GM18861 (cell line): Measurements from ENCODE around the gene ADAM12.
"Not testable (repeated sequence)": the region's sequence is repeated elsewhere in the genome, so short reads cannot be mapped to it uniquely, and the experiment has no call there.

Source experiments
- ATAC-seq: cut with Tn5 transposase; IDR thresholded peaks from one replicate; pipeline ENCODE4 v1.9.1; 2021; ENCODE audit not compliant: unreplicated experiment

The ADAM12 gene

DNA sequence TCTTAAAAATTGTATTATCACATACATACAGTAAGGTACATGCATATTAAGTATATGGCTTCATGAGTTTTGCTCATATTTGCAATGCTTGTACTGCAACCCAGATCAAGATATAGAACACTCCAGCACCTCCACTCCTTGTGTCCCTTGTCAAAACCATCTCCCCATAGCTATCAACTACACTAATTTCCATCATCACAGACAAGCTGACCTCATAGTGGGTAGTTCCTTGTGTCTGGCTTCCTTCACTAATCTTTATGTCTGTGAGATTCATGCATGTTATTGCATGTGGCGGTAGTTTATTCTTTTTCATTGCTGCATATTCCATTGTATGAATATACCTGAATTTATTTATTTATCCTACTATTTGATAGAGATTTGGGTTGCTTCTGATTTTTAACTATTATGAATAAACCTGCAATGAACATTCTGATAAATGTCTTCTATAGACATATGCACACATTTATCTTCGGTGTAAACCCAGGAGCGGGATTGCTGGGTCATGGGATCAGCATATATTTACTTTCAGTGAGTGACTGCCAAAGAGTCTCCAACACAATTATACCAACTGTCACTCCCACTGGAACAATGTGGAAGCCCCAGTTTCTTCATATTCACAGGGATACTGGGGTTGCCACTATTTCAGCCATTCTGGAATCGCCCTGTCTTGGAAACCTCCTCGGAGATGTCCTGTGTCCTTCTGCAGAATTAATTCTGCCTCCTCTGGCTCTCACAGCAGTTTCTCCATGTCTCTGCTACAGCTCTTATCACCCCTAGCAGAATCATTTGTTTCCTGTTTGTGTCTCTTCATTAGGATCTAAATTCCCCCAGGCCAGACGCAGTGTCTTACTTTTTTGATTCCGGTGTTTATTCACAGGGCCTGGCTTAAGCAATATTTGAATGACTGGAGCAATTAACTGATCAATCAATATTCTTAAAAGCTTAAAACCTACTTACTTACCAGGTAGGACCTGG, 14.7 kb upstream of the ADAM12 start:
- ATAC-seq = no peak

DNA sequence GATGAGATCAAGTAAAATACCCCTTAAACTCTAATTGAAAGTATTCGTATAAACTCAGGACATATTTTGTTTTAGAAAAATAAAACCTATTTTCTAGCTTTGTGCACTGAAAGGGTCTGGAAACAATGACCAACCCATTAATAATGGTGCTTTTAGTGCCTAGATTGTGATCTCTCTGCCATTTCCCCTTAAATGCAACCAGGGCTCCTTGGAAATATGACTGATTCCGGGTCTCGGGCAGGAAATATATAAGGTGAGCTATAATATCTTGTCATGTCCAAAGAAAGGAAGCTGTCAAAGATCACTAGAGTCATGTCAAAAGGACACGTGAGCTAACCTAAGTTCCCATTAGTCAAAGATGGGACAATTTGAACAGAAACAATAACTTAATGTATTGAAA, 12.4 kb upstream of the ADAM12 start:
- ATAC-seq = no peak

DNA sequence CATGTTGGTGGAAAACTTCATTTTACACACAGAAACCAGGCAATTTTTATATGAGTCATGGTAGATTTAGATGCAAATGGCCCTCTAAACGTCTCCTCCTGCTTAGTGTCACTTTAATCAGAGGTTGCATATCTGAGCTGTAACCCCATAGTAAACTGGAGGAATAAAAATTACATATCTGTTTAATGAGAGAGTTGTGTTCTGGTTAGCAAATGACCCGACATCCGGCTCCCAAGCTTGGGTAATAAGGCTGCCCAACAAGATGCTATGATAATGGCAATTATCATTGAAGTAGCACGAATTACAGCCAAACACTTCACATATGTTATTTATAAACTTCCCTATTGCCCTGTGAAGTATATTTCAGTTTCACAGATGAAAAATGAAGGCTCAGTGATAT, 10.6 kb upstream of the ADAM12 start:
- ATAC-seq = no peak

DNA sequence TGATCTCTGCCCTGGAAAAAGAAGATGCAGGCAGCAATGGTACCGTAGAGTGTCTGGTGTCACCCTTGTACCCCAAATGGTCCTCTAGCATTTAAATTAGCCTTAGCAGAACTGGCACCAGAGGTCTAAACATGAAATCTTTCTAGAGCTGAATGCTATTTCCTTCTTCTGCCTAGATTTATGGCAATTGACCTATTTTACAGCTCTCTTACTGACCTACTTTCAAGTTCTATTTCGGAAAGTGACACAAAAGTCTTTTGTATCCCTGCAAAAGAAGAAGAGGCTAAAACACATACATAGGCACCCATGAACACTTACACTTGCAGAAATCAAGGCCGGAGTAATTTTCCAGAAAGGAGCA, 10.1 kb upstream of the ADAM12 start:
- no peak for ATAC-seq

DNA sequence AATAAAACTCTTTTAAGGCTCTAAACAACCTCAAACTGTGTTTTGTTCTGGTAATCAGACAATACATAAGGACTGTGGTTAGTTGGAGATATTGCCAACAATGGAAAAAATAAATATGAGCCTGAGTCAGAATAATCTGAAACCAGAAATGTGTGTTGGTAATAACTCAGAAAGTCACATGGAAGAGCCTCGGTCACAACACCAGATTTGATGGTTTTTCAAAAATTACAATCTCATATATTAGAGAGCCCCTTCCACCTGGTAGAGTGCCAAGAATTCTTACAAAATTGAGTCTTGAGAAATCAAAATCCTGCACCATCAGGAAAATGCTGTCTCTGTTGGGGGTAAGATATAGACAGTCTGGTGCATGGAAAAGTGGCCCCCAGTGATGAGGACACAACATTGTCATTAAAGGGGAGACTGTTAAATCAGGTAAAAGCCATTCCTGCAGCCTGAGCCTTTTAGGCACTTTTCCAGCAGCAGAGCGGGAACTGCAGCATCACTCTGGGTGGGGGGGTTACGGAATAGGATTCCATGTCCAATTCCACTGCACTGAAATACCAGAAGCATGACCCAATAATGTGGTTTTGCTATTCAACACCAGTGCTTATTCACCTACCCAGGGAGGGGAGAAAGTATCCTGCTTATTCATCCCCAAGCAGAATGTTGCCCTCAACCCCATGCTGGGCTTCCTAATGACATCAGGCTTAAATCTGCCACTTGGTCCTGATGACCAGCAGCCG, 9.5 kb upstream of the ADAM12 start:
- ATAC-seq = no peak

DNA sequence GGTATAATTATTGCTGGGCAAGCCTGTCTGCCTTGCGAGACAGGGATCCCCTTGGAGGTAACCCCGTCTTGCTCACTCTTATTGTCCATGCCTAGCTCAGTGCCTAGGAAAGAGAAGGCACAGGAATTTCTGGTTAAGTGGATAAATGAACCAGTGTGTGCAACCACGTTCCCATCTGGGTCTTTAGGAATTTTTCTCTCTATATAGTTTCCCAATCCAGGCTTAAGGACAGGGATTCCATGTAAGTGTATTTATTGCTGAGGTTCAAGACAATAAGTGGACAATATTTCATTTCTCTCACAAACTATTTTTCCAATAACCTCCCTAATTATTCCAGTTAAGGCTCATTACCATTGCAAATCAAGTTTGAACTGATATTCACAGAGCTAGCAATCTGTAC, 8.9 kb upstream of the ADAM12 start:
- ATAC-seq = no peak

DNA sequence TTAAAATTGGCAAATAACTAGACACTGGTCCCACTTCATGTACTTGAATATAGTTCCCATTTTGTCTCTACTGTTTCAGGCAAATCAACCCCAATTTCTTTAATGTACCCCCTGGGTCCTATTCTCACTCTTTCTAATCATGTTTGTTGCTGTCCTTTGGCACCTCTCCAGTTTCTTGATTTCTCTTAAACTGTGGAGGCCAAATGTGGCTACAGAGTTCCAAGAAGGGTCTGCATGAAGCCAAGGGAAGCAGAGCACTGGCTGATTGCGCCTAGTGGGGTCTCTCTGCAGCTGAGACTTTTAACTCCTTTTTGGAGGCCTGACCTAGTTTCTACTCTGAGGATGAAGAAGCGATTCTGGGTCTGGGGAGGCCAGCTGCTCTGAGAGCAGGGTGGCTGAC, 6.7 kb upstream of the ADAM12 start:
- no peak for ATAC-seq

DNA sequence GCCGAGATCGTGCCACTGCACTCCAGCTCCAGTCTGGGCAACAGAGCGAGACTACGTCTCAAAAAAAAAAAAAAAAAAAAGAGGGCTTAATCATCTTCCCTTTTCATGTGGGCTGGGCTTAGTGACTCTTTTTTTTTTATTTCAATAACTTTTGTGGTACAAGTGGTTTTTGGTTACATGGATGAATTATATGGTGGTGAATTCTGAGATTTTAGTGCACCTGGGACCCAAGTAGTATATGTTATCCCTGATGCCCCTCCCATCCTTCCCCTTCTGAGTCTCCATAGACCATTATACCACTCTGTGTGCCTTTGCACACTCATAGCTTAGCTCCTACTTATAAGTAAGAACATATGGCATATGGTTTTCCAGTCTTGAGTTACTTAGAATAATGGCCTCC, 4.8 kb upstream of the ADAM12 start:
- no peak for ATAC-seq

DNA sequence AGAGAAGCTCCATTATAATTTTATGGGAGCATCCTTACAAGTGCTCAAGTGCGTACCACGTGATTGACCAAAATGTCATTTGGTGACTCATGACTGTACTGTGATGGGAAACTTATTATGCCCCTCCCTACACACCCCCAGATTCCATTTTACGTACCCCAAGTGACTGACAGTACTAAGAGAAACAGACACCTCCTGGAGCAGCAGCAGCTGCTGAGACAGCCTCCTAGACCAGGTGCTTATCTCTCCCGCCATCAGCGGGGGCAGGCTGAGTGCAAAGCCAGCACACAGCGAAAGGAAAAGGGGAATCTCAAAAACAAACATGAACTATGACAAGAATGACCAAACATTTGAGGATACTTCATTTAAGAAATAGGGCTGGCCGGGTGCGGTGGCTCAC, 4.2 kb upstream of the ADAM12 start:
- no peak for ATAC-seq

DNA sequence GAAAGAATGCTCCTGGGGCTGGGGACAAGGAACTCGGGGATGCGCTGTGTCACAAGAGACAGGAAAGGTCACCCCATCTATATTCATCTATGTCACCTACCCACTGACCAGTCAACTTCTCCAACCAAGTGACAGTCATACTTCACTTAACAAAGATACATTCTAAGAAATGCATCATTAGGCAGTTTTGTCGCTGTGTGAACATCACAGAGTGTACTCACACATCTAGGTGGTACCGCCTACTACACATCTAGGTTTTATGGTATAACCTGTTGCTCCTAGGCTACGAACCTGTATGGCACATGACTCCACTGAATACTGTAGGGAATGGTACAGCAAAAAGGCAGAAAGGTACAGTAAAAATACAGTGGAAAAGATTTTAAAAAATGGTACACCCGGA, 3.8 kb upstream of the ADAM12 start:
- ATAC-seq = no peak

DNA sequence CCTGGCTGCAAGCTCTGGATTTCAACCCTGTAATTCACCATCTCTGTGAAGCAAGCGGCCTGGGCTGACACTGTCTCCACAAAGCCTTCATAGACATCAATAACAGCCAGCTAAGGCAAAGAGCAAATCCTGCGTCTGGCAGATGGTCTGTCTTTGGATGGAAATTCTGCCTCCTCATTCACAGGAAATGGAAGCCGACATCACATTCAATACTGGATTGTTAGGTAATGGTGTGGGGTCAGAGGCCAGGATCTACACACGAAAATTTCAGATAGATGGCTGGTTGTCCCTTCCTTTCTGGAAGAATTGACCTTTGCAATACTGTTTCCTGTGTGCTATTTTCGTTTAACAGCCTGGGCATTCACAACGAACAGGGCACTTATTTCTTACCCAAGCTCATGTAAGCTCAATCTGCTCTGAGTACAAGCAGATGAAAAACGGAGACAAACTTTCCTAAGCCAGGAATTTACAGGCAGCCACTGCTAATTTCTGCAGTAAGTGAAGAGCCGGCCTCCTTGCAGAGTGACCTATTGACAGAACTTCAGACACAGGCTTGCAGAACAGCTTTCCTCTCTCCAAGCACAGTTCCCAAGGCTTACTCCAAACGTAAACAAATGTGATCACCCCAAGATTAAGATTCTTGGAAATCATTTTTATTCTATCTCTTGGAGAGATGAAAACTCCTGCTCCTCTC, 3.1 kb upstream of the ADAM12 start:
- ATAC-seq = no peak

DNA sequence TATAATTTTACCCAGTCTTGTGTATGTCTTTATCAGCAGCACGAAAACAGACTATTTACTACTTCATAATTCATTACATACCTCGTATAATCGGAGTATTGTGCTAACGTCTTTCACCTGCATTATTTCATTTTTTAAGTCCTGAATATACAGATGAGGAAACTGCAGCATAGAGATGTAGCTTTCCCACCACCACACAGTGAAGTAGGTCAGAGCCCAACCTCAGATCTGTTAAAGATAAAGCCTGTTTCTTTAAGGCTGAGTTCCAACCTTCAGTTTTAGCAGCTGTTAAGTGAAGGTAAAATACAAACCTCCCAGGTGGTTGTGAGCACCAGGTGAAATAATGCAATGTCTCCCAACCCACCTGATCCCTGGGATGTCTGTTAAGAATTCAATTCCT, 2.0 kb upstream of the ADAM12 start:
- ATAC-seq = no peak

DNA sequence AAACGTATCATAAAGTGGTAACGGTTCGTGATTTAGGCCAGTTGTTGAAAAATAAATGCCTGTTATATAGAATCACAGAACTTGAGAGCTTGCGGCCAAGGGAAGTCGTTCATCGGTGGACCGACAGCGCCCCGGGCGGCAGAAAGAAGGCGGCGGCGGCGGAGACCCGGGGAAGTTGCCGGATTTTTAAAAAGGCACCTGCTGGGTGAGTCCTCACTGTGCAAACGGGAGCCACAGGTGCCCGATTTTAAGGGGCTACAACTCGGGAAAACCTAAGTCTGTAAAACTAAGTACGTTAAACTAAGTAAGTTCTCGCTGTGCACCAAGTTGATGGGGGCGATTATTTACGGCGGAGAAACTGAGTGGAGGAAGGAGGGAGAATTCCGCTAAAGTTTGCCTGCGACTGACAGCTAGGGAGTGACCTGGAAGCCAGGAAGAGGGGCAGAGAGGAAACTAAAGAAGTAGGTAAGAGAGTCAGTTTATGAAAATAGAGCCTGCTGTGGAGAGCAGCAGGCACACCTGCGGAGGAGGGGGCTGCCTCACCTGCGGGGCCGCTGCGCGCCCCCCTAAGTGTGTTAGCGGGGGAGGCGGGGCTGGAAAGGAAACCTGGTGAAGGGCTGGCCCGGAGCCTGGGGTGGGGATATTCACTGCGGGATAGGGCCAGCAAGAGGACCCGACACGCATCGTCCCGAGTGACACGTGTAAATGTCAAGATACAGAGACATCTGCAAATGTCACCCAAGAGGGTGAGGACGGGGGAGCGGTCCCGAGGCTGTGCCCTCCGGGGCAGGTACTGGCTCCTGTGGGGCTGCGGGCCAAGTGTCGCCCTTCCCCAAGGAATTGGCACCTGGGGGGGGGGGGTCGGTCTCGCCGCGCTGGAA, 996 bp downstream of the ADAM12 start:
- no peak for ATAC-seq

DNA sequence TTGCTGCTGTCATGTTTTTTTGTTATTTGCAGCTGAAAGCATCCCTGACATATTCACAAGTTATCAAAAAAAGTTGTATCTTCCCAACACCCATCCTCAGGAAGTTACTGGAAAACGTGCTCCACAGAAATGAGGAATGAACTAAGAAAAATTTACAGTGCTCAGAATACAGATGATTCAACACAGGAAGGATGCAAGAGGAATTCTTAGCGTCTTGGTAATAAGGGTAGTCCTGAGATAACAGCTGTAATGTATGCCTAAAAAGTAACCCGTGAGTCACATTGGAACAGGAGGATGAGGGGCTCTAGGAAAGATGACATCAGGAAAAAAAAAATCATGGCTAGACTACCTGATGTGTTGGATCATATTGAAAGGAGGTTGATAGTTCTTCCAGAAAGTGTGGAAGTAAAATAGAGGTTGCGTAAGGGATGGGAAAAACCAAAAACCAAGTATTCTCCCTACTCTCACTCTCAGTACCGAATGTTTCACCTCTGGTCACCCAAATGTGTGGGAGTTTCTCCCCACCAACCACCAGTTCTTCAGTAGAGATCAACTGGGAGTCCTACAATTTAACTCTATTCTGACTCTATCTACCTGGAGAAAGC, 3.9 kb downstream of the ADAM12 start:
- no peak for ATAC-seq

DNA sequence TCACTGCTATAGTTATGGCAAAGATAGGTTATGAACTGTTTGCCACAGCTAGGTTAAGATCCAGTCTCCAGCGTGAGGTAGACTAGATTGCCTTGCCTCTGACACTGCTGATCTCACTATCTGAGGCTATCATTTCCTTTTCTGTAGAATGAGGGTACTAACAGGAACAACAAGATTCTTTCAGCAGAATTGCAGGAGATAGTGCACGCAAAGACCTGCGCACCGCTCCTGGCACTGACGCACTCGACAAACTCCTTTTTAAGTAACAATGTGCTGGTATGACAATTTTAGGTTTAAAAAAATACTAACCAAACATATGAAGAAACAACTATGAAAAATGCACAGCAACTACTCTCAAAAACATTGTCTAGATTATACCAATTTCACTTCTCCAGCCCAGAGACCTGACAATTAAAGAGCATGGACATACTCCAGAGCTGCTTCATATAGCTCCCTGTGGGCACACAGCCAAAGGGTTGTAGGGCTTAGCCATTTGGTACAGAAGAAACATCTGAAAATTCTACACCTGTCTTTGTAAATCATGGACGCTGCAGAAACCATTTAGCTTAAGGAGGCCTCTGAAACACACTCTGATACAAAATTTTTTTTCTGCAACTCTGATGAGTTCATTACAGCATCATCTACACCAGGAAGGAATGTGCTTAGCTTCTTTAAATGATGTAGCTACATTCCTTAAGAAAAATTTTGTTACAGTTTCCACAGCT, 7.8 kb downstream of the ADAM12 start:
- ATAC-seq = no peak

DNA sequence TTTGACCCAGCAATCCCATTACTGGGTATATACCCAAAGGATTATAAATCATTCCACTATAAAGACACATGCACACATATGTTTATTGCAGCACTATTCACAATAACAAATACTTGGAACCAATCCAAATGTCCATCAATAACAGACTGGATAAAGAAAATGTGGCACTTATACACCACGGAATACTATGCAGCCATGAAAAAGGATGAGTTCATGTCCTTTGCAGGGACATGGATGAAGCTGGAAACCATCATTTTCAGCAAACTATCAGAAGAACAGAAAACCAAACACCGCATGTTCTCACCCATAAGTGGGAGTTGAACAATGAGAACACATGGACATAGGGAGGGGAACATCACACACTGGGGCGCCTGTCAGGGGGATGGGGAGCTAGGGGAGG, 9.1 kb downstream of the ADAM12 start:
- not testable (repeated sequence) for ATAC-seq

DNA sequence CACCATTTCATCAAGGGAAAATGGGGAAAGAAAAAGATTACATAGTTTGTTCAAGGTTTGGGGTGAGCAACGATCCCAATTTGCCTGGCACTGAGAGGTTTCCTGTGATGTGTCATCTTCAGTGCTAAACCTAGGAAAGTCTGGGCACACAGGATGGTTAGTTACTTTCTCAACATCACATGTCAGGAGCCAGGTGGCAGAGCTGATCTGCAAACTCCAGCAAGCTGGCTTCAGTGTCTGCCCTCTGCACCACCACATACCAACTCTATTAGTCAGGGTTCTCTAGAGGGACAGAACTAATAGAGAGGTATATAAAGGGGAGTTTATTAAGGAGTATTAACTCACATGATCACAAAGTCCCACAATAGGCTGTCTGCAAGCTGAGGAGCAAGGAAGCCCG, 11.3 kb downstream of the ADAM12 start:
- no peak for ATAC-seq

DNA sequence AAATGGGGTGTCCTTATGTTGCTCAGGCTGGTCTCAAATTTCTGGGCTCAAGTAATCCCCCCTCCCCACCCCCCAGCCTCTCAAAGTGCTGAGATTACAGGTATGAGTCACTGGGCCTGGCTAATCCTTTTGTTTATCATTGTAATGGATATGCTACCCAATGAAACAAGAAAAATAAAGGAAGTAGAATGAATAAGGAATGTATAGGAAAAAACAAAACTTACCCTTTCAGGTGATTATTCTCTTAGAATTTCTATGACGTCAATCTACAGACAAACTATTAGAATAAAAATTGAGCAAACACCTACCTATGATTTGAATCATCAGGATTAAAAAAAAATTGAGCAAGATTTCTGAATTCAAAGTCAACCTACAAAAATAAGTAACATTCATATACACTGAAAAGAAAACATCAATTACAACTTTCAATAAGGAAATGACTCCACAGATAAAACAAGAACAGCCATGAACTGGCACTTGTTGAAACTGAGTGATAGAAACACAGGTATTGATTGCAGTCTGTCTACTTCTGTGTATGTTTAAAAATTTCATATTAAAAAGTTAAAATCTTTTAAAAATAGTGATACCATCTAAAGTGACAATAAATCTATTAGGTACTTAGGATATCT, 12.2 kb downstream of the ADAM12 start:
- ATAC-seq = no peak

DNA sequence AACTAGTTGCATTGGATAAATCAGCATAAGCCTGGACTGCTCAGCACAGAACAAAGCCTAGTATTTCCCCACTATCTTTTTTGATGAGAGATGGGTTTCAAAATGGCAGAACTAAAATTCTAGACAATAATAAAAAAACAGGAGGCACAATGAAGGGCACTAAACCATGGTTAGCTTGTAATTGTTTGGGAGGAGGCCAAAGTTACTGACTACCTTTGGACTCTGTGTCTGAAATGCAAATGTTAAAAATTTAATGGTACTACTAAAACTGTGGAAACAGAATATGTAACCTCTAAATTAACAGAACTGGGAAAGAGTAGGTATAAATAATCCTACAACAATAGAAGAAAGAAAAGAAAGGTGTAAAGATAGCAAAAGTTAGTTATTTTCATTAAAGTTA, 13.0 kb downstream of the ADAM12 start:
- no peak for ATAC-seq
